PFSK-1 (cell line): ENCODE measurements around the gene KLHL1.

Experiments used
- FOXP2 ChIP-seq: optimal IDR thresholded peaks from 2 replicates; pipeline ENCODE3; 2011; ENCODE audit warnings: borderline replicate concordance, control low read depth, inconsistent platforms; ENCODE audit not compliant: insufficient read depth; ENCODE audit errors: extremely low read length, extremely low read depth
- POLR2AphosphoS5 ChIP-seq: IDR thresholded peaks from 2 replicates; pipeline ENCODE4 v1.6.1; 2012; ENCODE audit warnings: low read depth, mild to moderate bottlenecking, control low read depth, low read length, moderate library complexity
- REST ChIP-seq, 2 experiments: IDR thresholded peaks; 2 replicates each; pipeline versions ENCODE4 v1.6.1 to v1.8.0; 2011 to 2012; ENCODE audit warnings: low read depth in 2 of 2, low read length in 2 of 2, control low read depth in 1 of 2, inconsistent platforms in 1 of 2, mild to moderate bottlenecking in 1 of 2, moderate library complexity in 1 of 2; ENCODE audit not compliant: insufficient read depth in 1 of 2
- SIN3A ChIP-seq: IDR thresholded peaks from 2 replicates; pipeline ENCODE4 v1.6.1; 2012; ENCODE audit warnings: mild to moderate bottlenecking, low read length, moderate library complexity, borderline replicate concordance; ENCODE audit not compliant: insufficient read depth
- TAF1 ChIP-seq: IDR thresholded peaks from 2 replicates; pipeline ENCODE4 v1.6.1; 2012; ENCODE audit warnings: low read length, control low read depth, borderline replicate concordance; ENCODE audit not compliant: insufficient read depth

GRCh38 chr13:70098669-70099068 lies 9.6 kb downstream of the KLHL1 start:
- TF ChIP-seq POLR2AphosphoS5 = no peak
- TF ChIP-seq TAF1 = no peak
- TF ChIP-seq SIN3A = no peak
- no peak for TF ChIP-seq REST (IDR thresholded peaks at IDR 0.05; ENCODE audit: insufficient read depth in 1 of 2, low read depth in 2 of 2, low read length in 2 of 2)
- TF ChIP-seq FOXP2 = no peak
